HL-60/S4 treated with phorbol 12-myristate 13-acetate at 8.2 ng/mL for 4 days and 3 days (cell line): Measurements from ENCODE around the gene TMEM17.

Experiments used
- in situ Hi-C: fragments of 300-500 bp; cut with MboI; formaldehyde crosslinking; loops from 2 replicates; pipeline ENCODE4 v1.15.0; 2022; ENCODE audit warnings: low sequenced_read_pairs

TMEM17 gene

DNA sequence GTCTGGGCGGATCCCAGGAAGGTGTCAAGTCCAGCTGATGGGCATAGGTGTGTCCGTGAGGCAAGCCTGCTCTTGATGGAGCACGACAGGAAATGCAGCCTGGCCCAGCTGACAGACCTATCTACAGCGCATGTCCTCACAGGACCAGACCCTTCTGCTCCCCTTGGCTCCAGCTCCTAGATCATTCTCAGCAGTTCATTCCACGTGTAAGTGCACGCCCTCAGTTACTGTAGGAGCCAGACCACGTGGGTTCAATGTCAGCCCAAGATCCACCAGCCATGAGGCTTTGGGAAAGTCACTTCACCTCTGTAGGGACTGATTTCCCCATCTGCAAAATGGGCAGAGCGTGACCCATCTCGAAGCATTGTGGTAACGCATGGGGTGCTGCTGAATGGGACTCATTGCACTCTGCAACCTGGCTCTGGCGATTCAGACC, 47.8 kb downstream of the TMEM17 start:
- in situ Hi-C loops: loop anchor here (10.0 kb wide), 1 partner anchor 317 kb away; no protein-coding TSS in a partner anchor

DNA sequence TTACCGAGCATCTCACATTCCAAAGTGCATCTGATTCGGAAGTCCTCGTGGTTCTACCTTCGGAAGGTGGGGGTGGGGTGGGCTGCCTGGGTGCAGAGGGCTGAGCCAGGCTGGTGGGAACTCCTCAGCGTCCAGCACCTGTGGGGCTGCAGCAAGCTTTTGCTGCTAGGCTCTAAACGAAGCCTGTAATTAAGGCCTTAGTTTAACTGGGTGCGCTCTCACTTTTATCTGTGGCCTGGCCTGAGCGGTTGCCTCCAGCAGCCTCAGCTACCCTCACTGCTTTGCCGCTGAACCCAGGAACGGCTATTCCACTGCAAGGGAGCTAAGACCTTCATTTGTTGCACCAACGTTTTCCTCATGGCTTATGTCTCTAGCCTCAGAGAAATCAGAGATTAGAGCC, 48.4 kb downstream of the TMEM17 start:
- in situ Hi-C loops: loop anchor here (10.0 kb wide), 1 partner anchor 317 kb away; no protein-coding TSS in a partner anchor

DNA sequence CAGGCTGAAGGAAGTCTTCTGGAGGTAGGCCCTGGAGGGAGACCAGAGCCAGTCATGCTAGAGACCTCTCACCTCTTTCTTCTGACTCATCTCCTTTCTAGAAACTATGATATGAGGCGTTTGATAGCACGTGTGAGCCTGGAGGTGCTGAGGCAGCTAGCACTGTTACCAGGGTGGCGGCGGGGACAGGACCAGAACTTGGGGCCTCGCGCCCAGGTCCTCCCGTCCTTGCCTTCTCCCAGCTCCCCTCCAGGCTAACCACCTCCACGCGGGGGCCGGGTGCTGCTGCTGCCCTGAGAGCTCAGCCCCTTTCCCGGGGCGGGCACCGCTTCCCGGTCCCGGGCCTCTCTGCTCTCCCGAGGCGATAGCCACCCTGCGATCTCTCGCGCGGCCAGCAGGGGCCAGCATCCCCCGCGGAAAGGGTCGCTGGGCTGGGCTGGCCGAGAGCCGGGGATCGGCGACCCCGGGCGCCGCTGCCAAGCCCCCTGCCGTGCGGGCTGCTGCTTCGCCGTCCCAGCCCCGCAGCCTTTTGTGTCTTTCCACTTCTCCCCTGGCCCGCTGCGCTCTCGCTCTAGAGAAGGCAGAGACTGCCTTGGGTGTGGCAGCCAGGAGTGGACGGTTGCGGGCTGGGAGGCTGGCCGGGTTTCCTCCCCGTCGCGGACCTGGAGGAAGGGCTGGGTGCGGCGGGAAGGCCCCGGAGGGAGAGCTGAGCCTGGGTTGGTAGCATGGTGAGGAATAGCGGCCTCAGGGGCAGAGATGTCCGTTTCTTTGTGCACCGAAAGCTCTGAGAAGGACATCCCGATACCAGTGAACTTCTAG, 49.1 kb downstream of the TMEM17 start:
- in situ Hi-C loops: loop anchor here (10.0 kb wide), 1 partner anchor 318 kb away; no protein-coding TSS in a partner anchor

DNA sequence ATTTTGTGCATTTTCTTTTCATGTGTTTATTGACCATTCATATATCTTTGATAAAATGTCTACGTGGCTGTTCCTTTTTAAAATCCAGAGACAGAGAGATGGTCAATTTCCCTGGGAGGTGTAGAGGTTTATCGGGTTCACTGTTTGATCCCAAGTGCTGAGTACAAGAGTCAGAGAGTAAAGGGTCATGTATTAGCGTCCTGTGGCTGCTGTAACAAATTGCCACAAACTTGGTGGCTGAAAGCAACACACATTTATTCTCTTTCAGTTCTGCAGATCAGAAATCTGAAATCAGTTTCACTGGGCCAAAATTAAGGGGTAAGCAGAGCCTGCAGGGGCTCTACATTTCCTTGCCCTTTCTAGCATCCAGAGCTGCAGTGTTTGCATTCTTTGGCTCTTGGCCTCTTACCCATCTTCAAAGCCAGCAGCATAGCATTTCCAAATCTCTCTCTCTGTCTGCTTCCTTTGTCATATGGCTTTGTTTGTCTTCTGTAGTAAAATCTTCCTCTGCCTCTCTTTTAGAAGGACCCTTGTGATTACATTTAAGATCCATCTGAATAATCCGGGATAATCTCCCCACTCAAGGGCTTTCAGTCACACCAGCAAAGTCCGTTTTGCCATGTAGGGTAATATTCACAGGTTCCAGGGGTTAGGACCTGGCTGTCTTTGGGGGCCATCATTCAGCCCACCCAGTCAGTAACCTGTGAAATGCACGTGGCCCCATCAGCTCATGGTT, 49.9 kb downstream of the TMEM17 start:
- in situ Hi-C loops: loop anchor here (10.0 kb wide), 1 partner anchor 319 kb away; no protein-coding TSS in a partner anchor

DNA sequence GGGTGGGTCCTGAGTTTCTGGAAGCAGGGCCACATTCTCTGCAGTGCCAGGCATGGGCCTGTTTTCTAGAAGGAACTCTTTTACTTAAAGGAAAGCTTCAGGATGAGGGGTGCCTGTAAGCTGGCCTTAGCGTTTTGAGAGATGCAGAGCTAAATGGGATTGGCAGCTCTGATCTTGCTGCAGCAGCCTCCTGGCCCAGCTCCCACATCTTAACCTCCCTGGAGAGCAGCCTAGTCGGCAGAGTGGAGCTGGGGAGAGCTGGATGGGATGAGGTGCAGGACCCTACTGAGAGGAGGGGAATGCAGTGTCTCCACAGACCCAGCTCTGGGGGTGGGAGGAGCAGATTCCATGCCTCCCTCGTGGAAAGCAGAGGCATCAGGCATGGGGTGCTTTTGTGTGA, 52.0 kb downstream of the TMEM17 start:
- in situ Hi-C loops: loop anchor here (10.0 kb wide), 1 partner anchor 321 kb away; no protein-coding TSS in a partner anchor

DNA sequence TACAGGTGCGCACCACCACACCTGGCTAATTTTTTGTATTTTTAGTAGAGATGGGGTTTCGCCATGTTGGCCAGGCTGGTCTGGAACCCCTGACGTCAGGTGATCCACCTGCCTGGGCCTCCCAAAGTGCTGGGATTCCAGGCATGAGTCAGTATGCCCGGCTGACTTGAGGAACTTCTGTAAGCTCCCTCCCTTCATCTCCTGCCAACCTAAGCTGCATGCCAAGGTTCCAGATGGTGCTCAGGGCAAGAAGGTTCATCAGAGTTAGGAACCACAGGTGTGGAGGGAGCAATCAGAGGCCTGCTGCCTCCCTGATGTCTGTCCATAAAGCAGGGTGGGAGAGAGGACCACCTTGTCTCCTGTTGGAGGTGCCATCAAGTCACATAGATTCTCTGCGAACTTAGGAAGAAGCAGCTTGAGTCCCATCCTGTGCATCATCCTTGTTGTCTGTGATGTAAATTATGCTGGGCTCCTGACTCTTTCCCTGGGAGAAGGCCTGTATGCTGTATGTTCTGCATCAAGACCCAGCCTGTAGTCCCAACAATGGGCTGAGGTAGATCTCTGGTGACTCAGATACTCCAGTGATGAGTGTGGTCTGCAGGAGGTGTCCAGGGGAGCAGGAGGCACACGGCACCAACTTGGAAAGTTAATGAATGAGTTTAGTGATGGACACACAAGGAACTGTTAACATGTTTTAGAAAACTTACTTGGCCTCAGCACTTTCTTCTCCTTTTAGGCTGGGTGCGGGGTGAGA, 53.1 kb downstream of the TMEM17 start:
- in situ Hi-C loops: loop anchor here (10.0 kb wide), 1 partner anchor 322 kb away; no protein-coding TSS in a partner anchor

DNA sequence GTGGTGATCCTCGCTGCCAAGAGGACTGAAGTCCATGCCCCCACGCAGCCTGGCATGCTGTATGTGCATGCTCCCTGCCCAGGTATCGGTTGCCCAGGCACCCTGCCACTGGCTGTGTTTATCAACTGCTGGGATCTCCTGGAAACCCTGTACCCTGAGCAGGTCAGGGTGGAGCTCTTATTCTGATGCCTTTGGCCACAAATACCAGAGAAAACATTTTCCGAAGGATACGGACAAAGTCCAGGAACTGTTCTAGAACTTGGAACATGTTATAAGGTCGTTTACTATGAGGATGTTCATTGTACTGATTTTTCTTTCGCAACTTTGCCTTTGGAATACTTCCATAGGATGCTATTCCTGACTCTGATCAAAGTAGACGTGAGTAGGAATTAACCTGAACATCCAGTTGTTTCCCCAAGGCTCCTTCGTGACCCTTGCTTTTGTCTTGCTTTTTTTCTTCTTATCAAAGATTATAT, 55.2 kb downstream of the TMEM17 start:
- in situ Hi-C loops: loop anchor here (10.0 kb wide), 1 partner anchor 324 kb away; no protein-coding TSS in a partner anchor
